Transverse colon (tissue), 3 donors: ENCODE results near the gene RALGPS1.

Source experiments
- EP300 ChIP-seq: sonication (generic); formaldehyde crosslinking; IDR thresholded peaks from one replicate; pipeline ENCODE4 v1.6.1; 2017; ENCODE audit warnings: antibody characterized with exemption, low read depth
- POLR2A ChIP-seq: fragments of 450-650 bp; IDR thresholded peaks from one replicate; pipeline ENCODE4 v1.6.1; 2016; ENCODE audit warnings: antibody characterized with exemption, mild to moderate bottlenecking, moderate library complexity
- TF ChIP-seq, protein P1 (sequence below), 5 experiments: fragments of 200-600 bp in 3 of 5; fragments of 450-650 bp in 2 of 5; sonication (generic) in 3 of 5; IDR thresholded peaks; 1 replicate in 2 of 5; 2 replicates in 3 of 5; pipeline ENCODE4 v1.5.1; 2016 to 2017; ENCODE audit warnings: antibody characterized with exemption in 5 of 5, inconsistent platforms in 3 of 5, mild to moderate bottlenecking in 2 of 5, moderate library complexity in 1 of 5

GRCh38 chr9:127140842-127141675, 226.5 kb downstream of the RALGPS1 start:
- TF ChIP-seq, protein P1, sequence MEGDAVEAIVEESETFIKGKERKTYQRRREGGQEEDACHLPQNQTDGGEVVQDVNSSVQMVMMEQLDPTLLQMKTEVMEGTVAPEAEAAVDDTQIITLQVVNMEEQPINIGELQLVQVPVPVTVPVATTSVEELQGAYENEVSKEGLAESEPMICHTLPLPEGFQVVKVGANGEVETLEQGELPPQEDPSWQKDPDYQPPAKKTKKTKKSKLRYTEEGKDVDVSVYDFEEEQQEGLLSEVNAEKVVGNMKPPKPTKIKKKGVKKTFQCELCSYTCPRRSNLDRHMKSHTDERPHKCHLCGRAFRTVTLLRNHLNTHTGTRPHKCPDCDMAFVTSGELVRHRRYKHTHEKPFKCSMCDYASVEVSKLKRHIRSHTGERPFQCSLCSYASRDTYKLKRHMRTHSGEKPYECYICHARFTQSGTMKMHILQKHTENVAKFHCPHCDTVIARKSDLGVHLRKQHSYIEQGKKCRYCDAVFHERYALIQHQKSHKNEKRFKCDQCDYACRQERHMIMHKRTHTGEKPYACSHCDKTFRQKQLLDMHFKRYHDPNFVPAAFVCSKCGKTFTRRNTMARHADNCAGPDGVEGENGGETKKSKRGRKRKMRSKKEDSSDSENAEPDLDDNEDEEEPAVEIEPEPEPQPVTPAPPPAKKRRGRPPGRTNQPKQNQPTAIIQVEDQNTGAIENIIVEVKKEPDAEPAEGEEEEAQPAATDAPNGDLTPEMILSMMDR (IDR thresholded peaks at IDR 0.05) = no peak
- TF ChIP-seq POLR2A = no peak
- TF ChIP-seq EP300 = no peak
